Activated CD4-positive, alpha-beta T cell treated with anti-CD3 and anti-CD28 coated beads, Interleukin-2, amount 50 U/mL, for 1 hour (primary cell): ENCODE results near the gene CDADC1.

Source experiments
- DNase-seq: peaks from one replicate; pipeline ENCODE4 v3.0.0-alpha.2; 2020

The CDADC1 gene

GRCh38 chr13:49247643-49248621, at the start of gene CDADC1:
Gene CDADC1 (plus strand): TSS chr13:49247925. CDS start chr13:49248038, 113 bp downstream.
- peak; percentile 82 for DNase-seq

GRCh38 chr13:49206641-49207040, 41.1 kb upstream of the CDADC1 start:
- no peak for DNase-seq

GRCh38 chr13:49208619-49209018, 39.1 kb upstream of the CDADC1 start:
- DNase-seq = no peak

GRCh38 chr13:49210114-49210513, 37.6 kb upstream of the CDADC1 start:
- no peak for DNase-seq

- no peak for DNase-seq
Observed at GRCh38 chr13:49210669-49211068, 37.1 kb upstream of the CDADC1 start.

GRCh38 chr13:49213539-49213938, 34.2 kb upstream of the CDADC1 start:
- no peak for DNase-seq

- no peak for DNase-seq
Observed at GRCh38 chr13:49213997-49214916, 33.5 kb upstream of the CDADC1 start.

GRCh38 chr13:49214917-49215376, 32.8 kb upstream of the CDADC1 start:
- DNase-seq = peak; percentile 15

- no peak for DNase-seq
Observed at GRCh38 chr13:49216334-49216733, 31.4 kb upstream of the CDADC1 start.

- no peak for DNase-seq
Observed at GRCh38 chr13:49217962-49218492, 29.7 kb upstream of the CDADC1 start.

- no peak for DNase-seq
Observed at GRCh38 chr13:49218493-49219051, 29.2 kb upstream of the CDADC1 start.

GRCh38 chr13:49219647-49220035, 28.1 kb upstream of the CDADC1 start:
- no peak for DNase-seq

- DNase-seq = peak; percentile 46
Observed at GRCh38 chr13:49220036-49220855, 27.5 kb upstream of the CDADC1 start, which contains the start of gene MLNR. Gene MLNR (plus strand): TSS chr13:49220338. CDS start chr13:49220338, 0 bp downstream.

GRCh38 chr13:49220856-49221589, 26.7 kb upstream of the CDADC1 start:
- DNase-seq = no peak

- no peak for DNase-seq
Observed at GRCh38 chr13:49221590-49221965, 26.1 kb upstream of the CDADC1 start.

GRCh38 chr13:49225223-49226042, 22.3 kb upstream of the CDADC1 start:
- no peak for DNase-seq

- no peak for DNase-seq
Observed at GRCh38 chr13:49226613-49227012, 21.1 kb upstream of the CDADC1 start.

- DNase-seq = no peak
Observed at GRCh38 chr13:49234741-49235140, 13.0 kb upstream of the CDADC1 start.

- no peak for DNase-seq
Observed at GRCh38 chr13:49235856-49236431, 11.8 kb upstream of the CDADC1 start.

- DNase-seq = no peak
Observed at GRCh38 chr13:49238621-49239020, 9.1 kb upstream of the CDADC1 start.
